GM10248 (cell line): ENCODE data around the gene PEPD.

Source experiments
- CTCF ChIA-PET: fragments of 300-600 bp; sonication (Branson Sonifier 250); formaldehyde crosslinking; extraction: SDS; loops from one replicate; lab custom pipeline; 2021; ENCODE audit warnings: antibody characterized with exemption; lab: Yijun Ruan, JAX
- POLR2A ChIA-PET: fragments of 350-650 bp; sonication (Branson Sonifier 250); formaldehyde crosslinking; extraction: SDS; loops from one replicate; lab custom pipeline; 2020; ENCODE audit warnings: antibody characterized with exemption; lab: Yijun Ruan, JAX
- DNase-seq: peaks from one replicate; pipeline ENCODE4 v3.0.0; 2012; ENCODE audit errors: extremely low spot score
- CTCF ChIP-seq: IDR thresholded peaks from 2 replicates; pipeline ENCODE4 v1.5.1; 2012; ENCODE audit warnings: mild to moderate bottlenecking, low read depth; ENCODE audit errors: extremely low read depth, missing control alignments, control extremely low read depth

The PEPD gene

DNA sequence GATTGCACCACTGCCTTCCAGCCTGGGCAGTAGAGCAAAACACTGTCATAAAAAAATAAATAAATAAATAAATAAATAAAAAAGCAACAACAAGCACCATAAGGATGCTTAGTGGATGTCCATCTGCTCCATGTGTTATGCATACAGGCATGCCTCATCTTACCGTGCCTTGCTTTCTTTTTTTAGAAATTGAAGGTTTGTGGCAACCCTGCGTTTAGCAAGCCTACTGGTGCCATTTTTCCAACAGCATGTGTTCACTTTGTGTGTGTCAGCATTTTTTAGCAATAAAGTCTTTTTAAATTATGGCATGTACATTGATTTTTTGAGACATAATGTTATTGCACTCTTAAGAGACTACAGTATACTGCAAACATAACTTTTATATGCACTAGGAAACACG lies 68.3 kb downstream of the PEPD start:
- TF ChIP-seq CTCF = no peak
- no peak for DNase-seq
- ChIA-PET POLR2A (no interaction called here), CTCF (interaction anchor here (1.8 to 2.5 kb wide), 3 partner anchors 23 to 325 kb away, joined by 5 to 10 read pairs (median 6); no protein-coding TSS in a partner anchor)

- POLR2A ChIA-PET = no interaction called here
- TF ChIP-seq CTCF = no peak
- DNase-seq = no peak
- CTCF ChIA-PET = interaction anchor here (1.7 kb wide), 1 partner anchor 320 kb away, joined by 3 read pairs; no protein-coding TSS in a partner anchor
Observed at GRCh38 chr19:33450689-33451088, 70.9 kb downstream of the PEPD start.

GRCh38 chr19:33449799-33450198 lies 71.8 kb downstream of the PEPD start:
- TF ChIP-seq CTCF = no peak
- CTCF ChIA-PET = no interaction called here
- DNase-seq = no peak
- POLR2A ChIA-PET = no interaction called here

- no peak for TF ChIP-seq CTCF
- ChIA-PET CTCF (interaction anchor here (0.7 to 1.5 kb wide), 2 partner anchors 9 to 42 kb away, joined by 3 read pairs; no protein-coding TSS in a partner anchor), POLR2A (no interaction called here)
- no peak for DNase-seq
Observed at GRCh38 chr19:33448159-33448516, 73.5 kb downstream of the PEPD start.

- TF ChIP-seq CTCF = no peak
- POLR2A ChIA-PET = no interaction called here
- CTCF ChIA-PET = interaction anchor here (0.7 to 1.5 kb wide), 3 partner anchors 10 to 41 kb away, joined by 3 read pairs; no protein-coding TSS in a partner anchor
- DNase-seq = no peak
Observed at GRCh38 chr19:33447336-33448158, 74.0 kb downstream of the PEPD start.

DNA sequence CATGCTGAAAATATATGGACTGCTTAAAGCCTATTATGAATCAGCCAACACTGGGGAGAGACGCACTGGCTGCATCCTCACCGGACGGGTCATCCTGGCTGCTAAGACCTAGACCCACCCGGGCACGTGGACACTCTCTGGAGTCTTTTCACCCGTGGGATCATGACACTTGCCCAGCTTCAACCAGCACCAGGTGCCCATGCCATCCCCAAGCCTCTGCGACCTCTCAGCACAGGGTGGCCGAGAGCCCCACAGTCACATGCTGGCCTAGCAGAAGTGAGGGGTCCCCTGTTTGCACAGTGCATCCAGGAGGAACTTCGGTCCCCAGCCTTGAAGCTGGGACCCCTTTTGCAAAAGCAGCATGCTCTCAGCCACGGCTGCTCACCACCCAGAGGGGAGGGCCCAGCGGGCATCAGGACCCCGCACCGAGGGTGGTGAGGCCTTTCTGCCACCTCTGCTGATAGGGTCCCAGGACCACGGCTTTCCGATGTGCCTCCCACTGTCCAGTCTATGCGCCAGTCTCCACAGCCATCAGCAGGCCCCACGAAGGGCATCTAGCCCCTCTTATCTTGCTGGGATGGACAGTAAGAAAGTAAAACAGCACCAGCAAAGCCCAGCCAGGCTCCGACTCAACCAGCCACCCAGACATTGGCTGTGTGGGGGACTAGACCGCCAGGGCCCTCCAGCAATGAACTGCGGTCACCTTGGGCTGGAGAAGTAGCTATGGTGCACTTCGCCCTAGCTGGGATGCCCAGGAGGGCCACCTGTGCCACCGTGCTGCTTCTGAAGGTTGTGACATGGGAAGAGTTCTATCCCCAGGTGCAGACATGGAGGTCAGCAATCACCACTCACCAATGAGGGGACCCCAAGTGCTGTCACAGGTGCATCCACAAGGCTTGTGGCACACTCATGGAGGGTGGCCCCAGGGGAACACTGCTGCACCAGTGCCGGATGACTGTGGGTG lies 75.0 kb downstream of the PEPD start:
- no peak for TF ChIP-seq CTCF
- ChIA-PET POLR2A (no interaction called here), CTCF (interaction anchor here (0.6 to 2.3 kb wide), 4 partner anchors 14 to 19 kb away, joined by 3 to 8 read pairs (median 3); no protein-coding TSS in a partner anchor)

More for the DNA sequence above, 75.0 kb downstream of the PEPD start:
- DNase-seq = no peak
